Suprapubic skin (tissue), 4 donors: ENCODE data around the gene ACBD6. TPM values are rescaled to one million over a fixed set of nuclear protein-coding genes. Genes with fewer than 3 reads are reported as not detected.

Source experiments
- DNase-seq, 2 donors: peaks; one replicate each; pipeline ENCODE4 v3.0.0-alpha.2; 2019; ENCODE audit warnings: low spot score in 2 of 2
- H3K27ac ChIP-seq: fragments of 200-600 bp; sonication (generic); one replicate; pipeline ENCODE4 v1.5.1; 2019
- H3K27me3 ChIP-seq: fragments of 200-600 bp; sonication (generic); one replicate; pipeline ENCODE4 v1.5.1; 2019
- H3K36me3 ChIP-seq: fragments of 200-600 bp; sonication (generic); one replicate; pipeline ENCODE4 v1.5.1; 2019
- H3K4me1 ChIP-seq: fragments of 200-600 bp; sonication (generic); one replicate; pipeline ENCODE4 v1.5.1; 2019
- H3K4me3 ChIP-seq: fragments of 200-600 bp; sonication (generic); one replicate; pipeline ENCODE4 v1.5.1; 2019; ENCODE audit warnings: mild to moderate bottlenecking
- H3K9me3 ChIP-seq: fragments of 200-600 bp; sonication (generic); one replicate; pipeline ENCODE4 v1.5.1; 2019
- EP300 ChIP-seq: sonication (generic); formaldehyde crosslinking; IDR thresholded peaks from one replicate; pipeline ENCODE4 v1.6.1; 2017; ENCODE audit warnings: antibody characterized with exemption
- POLR2A ChIP-seq, 2 donors: fragments of 450-650 bp; IDR thresholded peaks; one replicate each; pipeline ENCODE4 v1.6.1; 2017; ENCODE audit warnings: antibody characterized with exemption in 2 of 2, mild to moderate bottlenecking in 2 of 2, moderate library complexity in 2 of 2
- POLR2AphosphoS5 ChIP-seq, 3 donors: sonication (generic); formaldehyde crosslinking; IDR thresholded peaks; one replicate each; pipeline ENCODE4 v1.6.1; 2017; ENCODE audit warnings: antibody characterized with exemption in 3 of 3
- WGBS: methylation state at CpG from one replicate; pipeline ENCODE4 v1.1.5; 2018; 5-methylcytosine and 5-hydroxymethylcytosine counted together
- total RNA-seq, 4 donors: library from RNA; depleted of rRNA; stranded (reverse); fragments of >200 nt; gene quantifications; one replicate each; pipeline ENCODE4 v1.1.0, GENCODE V29; 2016
- TF ChIP-seq, protein P1 (sequence below), 2 donors: fragments of 200-600 bp in 1 of 2; fragments of 450-650 bp in 1 of 2; sonication (generic) in 1 of 2; IDR thresholded peaks; one replicate each; pipeline ENCODE4 v1.5.1; 2016 to 2019; ENCODE audit warnings: antibody characterized with exemption in 2 of 2, mild to moderate bottlenecking in 1 of 2, moderate library complexity in 1 of 2

ACBD6 gene
- total RNA-seq, 4 donors from 2014 or later = 26.5 to 38.5 (median 33.3) TPM

DNA sequence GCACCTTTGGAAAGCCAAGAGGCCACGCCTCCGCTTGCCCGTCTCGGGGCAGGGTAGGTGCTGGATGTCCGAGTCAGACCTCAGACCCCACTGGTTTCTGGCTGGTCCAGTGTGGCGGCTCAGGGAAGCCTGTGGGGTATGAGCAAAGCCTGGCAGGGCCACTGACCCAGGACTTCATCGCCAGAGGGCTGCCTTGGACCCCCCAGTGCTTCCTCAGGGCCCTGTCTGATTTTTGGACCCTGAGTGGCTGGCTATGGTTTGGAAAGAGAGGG lies 251.9 kb downstream of the ACBD6 start:
- 87% methylated on average over 4 of the region's 7 CpGs for WGBS
- no peak overlapping the region for H3K4me3 ChIP-seq
- no peaks in the 10 kb centered on the region for H3K9me3 ChIP-seq
- TF ChIP-seq POLR2AphosphoS5 (IDR thresholded peaks at IDR 0.05) = no peak
- no peak for TF ChIP-seq EP300
- TF ChIP-seq POLR2A (IDR thresholded peaks at IDR 0.05) = no peak
- TF ChIP-seq, protein P1, sequence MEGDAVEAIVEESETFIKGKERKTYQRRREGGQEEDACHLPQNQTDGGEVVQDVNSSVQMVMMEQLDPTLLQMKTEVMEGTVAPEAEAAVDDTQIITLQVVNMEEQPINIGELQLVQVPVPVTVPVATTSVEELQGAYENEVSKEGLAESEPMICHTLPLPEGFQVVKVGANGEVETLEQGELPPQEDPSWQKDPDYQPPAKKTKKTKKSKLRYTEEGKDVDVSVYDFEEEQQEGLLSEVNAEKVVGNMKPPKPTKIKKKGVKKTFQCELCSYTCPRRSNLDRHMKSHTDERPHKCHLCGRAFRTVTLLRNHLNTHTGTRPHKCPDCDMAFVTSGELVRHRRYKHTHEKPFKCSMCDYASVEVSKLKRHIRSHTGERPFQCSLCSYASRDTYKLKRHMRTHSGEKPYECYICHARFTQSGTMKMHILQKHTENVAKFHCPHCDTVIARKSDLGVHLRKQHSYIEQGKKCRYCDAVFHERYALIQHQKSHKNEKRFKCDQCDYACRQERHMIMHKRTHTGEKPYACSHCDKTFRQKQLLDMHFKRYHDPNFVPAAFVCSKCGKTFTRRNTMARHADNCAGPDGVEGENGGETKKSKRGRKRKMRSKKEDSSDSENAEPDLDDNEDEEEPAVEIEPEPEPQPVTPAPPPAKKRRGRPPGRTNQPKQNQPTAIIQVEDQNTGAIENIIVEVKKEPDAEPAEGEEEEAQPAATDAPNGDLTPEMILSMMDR (IDR thresholded peaks at IDR 0.05) = no peak
- peaks cover 16% of the 10 kb centered on the region for H3K27me3 ChIP-seq
- DNase-seq = no peak
- H3K4me1 ChIP-seq = no peaks in the 10 kb centered on the region
- H3K27ac ChIP-seq = no peak overlapping the region
- H3K36me3 ChIP-seq = no peaks in the 10 kb centered on the region

- no peak overlapping the region for H3K27ac ChIP-seq
- no peaks in the 10 kb centered on the region for H3K9me3 ChIP-seq
- H3K4me1 ChIP-seq = no peaks in the 10 kb centered on the region
- 73% methylated on average over 13 of the region's 13 CpGs for WGBS
- no peaks in the 10 kb centered on the region for H3K36me3 ChIP-seq
- TF ChIP-seq, protein P1 (IDR thresholded peaks at IDR 0.05) = no peak
- TF ChIP-seq EP300 (no peak), POLR2AphosphoS5 (IDR thresholded peaks at IDR 0.05) (no peak), POLR2A (IDR thresholded peaks at IDR 0.05) (no peak)
- peaks cover 18% of the 10 kb centered on the region for H3K27me3 ChIP-seq
- no peak overlapping the region for H3K4me3 ChIP-seq
- no peak for DNase-seq
Measured at GRCh38 chr1:180249725-180250498, 252.5 kb downstream of the ACBD6 start.

GRCh38 chr1:180248731-180249681 lies 253.4 kb downstream of the ACBD6 start:
- TF ChIP-seq EP300 (no peak), POLR2A (IDR thresholded peaks at IDR 0.05) (no peak), POLR2AphosphoS5 (IDR thresholded peaks at IDR 0.05) (no peak)
- TF ChIP-seq, protein P1 (IDR thresholded peaks at IDR 0.05) = no peak
- H3K4me1 ChIP-seq = no peaks in the 10 kb centered on the region
- no peak overlapping the region for H3K27ac ChIP-seq
- H3K36me3 ChIP-seq = no peaks in the 10 kb centered on the region
- WGBS = 53% methylated on average over 10 of the region's 11 CpGs
- peaks cover 18% of the 10 kb centered on the region for H3K27me3 ChIP-seq
- H3K4me3 ChIP-seq = no peak overlapping the region
- DNase-seq = no peak
- H3K9me3 ChIP-seq = no peaks in the 10 kb centered on the region

- Histone ChIP-seq H3K9me3 (no peaks in the 10 kb centered on the region), H3K4me1 (no peaks in the 10 kb centered on the region), H3K36me3 (no peaks in the 10 kb centered on the region), H3K4me3 (no peak overlapping the region), H3K27me3 (peaks cover 23% of the 10 kb centered on the region), H3K27ac (no peak overlapping the region)
- TF ChIP-seq POLR2AphosphoS5 (IDR thresholded peaks at IDR 0.05) (no peak), POLR2A (IDR thresholded peaks at IDR 0.05) (no peak), EP300 (no peak)
- TF ChIP-seq, protein P1 (IDR thresholded peaks at IDR 0.05) = no peak
- no peak for DNase-seq
- 100% methylated on average over 5 of the region's 7 CpGs for WGBS
Measured at GRCh38 chr1:180248176-180248575, 254.2 kb downstream of the ACBD6 start.

DNA sequence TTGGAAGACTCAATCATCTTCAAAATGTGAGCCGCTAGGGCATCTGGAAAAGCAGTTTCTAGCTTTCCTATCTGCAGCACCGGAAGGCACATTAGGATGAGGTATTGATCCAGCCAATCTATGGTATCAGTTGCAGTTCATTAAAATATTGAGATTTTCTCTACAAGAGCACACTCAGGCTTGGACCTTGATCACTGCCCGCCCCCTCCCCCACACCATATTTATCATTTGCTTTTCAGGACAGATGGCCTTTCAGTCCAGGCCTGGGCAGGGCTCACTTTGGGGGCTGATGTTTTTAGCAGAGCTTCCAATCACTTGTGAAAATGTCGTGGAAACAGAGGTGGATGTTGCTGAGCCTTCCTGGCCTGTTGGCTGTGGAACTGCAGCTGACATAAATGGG lies 254.8 kb downstream of the ACBD6 start:
- Histone ChIP-seq H3K27ac (no peak overlapping the region), H3K4me3 (no peak overlapping the region), H3K9me3 (no peaks in the 10 kb centered on the region), H3K36me3 (no peaks in the 10 kb centered on the region), H3K27me3 (peaks cover 24% of the 10 kb centered on the region), H3K4me1 (no peaks in the 10 kb centered on the region)
- no peak for TF ChIP-seq POLR2A (IDR thresholded peaks at IDR 0.05)
- 96% methylated on average over 4 of the region's 4 CpGs for WGBS
- DNase-seq = no peak
